ENCODE measurements around the gene HOMER2. TPM values are rescaled to one million over a fixed set of nuclear protein-coding genes. Genes with fewer than 3 reads are reported as not detected.

HOMER2 gene
- total and polyA plus RNA-seq, 2 of the 13 experiments (the other 11 are each of a cell fraction or from before 2014, with no cell fraction given): 12.9 to 14.1 TPM

GRCh38 chr15:82809308-82810060 lies 143.0 kb downstream of the HOMER2 start, which contains the start of gene WHAMM (continued):
- TF ChIP-seq SETDB1 (CRISPR knock-in tag; IDR thresholded peaks at IDR 0.05; ENCODE audit: borderline replicate concordance) (no peak), ZNF367 (CRISPR knock-in tag; IDR thresholded peaks at IDR 0.05; ENCODE audit: borderline replicate concordance) (0 out of 2 replicates have a peak, but pooled peaks have one; percentile 41), CREBL2 (CRISPR knock-in tag; IDR thresholded peaks at IDR 0.05; ENCODE audit: borderline replicate concordance) (no peak), ZBTB1 (CRISPR knock-in tag; IDR thresholded peaks at IDR 0.05; ENCODE audit: borderline replicate concordance) (no peak), ZFP90 (CRISPR knock-in tag; IDR thresholded peaks at IDR 0.05; ENCODE audit: borderline replicate concordance) (0 out of 2 replicates have a peak, but pooled peaks have one; percentile 31), RELA (CRISPR knock-in tag; IDR thresholded peaks at IDR 0.05) (no peak), YEATS4 (CRISPR knock-in tag; IDR thresholded peaks at IDR 0.05; ENCODE audit: borderline replicate concordance) (peak; percentile 51; the same call in 1 of the 2 replicates), ZNF160 (CRISPR knock-in tag; IDR thresholded peaks at IDR 0.05) (no peak), ZSCAN31 (CRISPR knock-in tag; IDR thresholded peaks at IDR 0.05; ENCODE audit: low read depth) (peak; percentile 79; the same call in 1 of the 2 replicates), ZNF740 (CRISPR knock-in tag; IDR thresholded peaks at IDR 0.05) (no peak), XBP1 (CRISPR knock-in tag; IDR thresholded peaks at IDR 0.05) (no peak), ZMYM2 (CRISPR knock-in tag; IDR thresholded peaks at IDR 0.05) (no peak), ETV5 (CRISPR knock-in tag; IDR thresholded peaks at IDR 0.05; ENCODE audit: borderline replicate concordance) (0 out of 2 replicates have a peak, but pooled peaks have one; percentile 21), POGZ (CRISPR knock-in tag; IDR thresholded peaks at IDR 0.05) (peak; percentile 59), NPAS2 (CRISPR knock-in tag; IDR thresholded peaks at IDR 0.05; ENCODE audit: borderline replicate concordance) (no peak), IKZF4 (CRISPR knock-in tag; IDR thresholded peaks at IDR 0.05; ENCODE audit: borderline replicate concordance, low read depth, not compliant biosample characterization) (peak; percentile 28), ZNF280B (CRISPR knock-in tag; IDR thresholded peaks at IDR 0.05; ENCODE audit: borderline replicate concordance) (peak; percentile 71; the same call in 1 of the 2 replicates), MYNN (CRISPR knock-in tag; IDR thresholded peaks at IDR 0.05; ENCODE audit: low read depth) (no peak), KAT7 (CRISPR knock-in tag; IDR thresholded peaks at IDR 0.05; ENCODE audit: borderline replicate concordance) (peak; percentile 82; the same call in 1 of the 2 replicates), RFX5 (IDR thresholded peaks at IDR 0.05; ENCODE audit: low read depth, low read length) (peak; percentile 67), NR0B2 (CRISPR knock-in tag; IDR thresholded peaks at IDR 0.05) (0 out of 2 replicates have a peak, but pooled peaks have one; percentile 45)
- TF ChIP-seq, protein P1, sequence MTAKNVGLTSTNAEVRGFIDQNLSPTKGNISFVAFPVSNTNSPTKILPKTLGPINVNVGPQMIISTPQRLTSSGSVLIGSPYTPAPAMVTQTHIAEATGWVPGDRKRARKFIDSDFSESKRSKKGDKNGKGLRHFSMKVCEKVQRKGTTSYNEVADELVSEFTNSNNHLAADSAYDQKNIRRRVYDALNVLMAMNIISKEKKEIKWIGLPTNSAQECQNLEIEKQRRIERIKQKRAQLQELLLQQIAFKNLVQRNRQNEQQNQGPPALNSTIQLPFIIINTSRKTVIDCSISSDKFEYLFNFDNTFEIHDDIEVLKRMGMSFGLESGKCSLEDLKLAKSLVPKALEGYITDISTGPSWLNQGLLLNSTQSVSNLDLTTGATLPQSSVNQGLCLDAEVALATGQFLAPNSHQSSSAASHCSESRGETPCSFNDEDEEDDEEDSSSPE (CRISPR knock-in tag; IDR thresholded peaks at IDR 0.05): peak; percentile 63; the same call in 1 of the 2 replicates
- TF ChIP-seq, protein P2, sequence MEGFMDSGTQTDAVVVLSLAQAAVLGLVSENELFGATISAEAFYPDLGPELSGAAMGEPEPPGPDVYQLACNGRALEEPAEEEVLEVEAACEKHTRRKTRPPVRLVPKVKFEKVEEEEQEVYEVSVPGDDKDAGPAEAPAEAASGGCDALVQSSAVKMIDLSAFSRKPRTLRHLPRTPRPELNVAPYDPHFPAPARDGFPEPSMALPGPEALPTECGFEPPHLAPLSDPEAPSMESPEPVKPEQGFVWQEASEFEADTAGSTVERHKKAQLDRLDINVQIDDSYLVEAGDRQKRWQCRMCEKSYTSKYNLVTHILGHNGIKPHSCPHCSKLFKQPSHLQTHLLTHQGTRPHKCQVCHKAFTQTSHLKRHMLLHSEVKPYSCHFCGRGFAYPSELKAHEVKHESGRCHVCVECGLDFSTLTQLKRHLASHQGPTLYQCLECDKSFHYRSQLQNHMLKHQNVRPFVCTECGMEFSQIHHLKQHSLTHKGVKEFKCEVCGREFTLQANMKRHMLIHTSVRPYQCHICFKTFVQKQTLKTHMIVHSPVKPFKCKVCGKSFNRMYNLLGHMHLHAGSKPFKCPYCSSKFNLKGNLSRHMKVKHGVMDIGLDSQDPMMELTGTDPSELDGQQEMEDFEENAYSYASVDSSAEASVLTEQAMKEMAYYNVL (CRISPR knock-in tag; IDR thresholded peaks at IDR 0.05; ENCODE audit: borderline replicate concordance): no peak; the same call in 1 of the 2 replicates
